ENCODE results near the gene RAE1. TPM values are rescaled to one million over a fixed set of nuclear protein-coding genes. Genes with fewer than 3 reads are reported as not detected.
A peak's percentile ranks its signal among the peaks of the same experiment; 100 is the strongest.

The RAE1 gene
- total RNA-seq, 3 donors from 2014 or later = 13.8 to 26.9 (median 17.4) TPM

DNA sequence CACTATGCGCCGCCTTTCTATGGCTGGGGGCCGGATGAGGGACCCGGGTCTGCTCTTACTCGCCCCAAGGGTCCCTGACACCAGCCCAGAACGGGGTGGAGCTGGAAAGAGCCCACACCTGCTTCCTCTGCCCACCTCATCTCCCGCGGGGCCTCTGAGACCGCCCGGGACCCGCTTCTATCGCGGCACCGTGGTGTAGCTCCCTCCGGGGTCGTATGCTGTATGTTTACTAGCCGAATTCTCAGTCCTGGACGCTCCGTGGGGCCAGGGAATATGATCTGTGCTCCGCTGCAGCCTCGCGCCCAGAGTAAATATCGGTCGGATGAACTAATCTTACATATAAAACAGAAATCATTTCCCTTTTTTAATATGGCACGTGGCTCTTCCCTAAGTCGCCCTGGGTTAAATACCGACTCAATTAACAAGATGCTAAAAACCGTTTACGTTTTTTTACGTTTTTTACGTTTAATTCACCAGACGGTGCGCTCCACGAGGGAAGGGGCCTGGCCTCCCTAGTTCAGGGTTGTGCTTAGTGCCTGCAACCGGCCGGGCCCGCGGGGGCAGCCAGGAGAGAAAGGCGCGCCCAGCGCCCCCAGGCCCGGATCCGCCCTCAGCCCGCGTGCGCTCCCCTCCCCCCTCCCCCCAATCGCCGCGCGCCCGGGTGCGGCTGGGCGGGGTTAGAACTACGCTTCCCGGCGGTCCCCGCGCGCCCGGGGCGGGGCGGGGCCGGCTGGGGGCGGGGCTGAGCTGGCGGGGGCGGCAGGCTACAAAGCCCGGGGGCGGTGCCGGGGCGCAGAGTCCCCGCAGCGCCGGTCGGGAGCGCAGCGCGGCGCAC, 39.8 kb downstream of the RAE1 start, which contains the start of gene RBM38:
RBM38 (plus strand) TSS at position 793 of the 835 bp plus-strand sequence. CDS start 186 bp downstream, outside the sequence.
- intact Hi-C loops (cut with DNase I; ENCODE audit: low total_unique reads) = loop anchor here (10.0 kb wide), 1 partner anchor 104 kb away; no protein-coding TSS in a partner anchor
- Histone ChIP-seq H3K36me3 (no peaks in the 10 kb centered on the region), H3K9me3 (no peaks in the 10 kb centered on the region), H3K27me3 (no peaks in the 10 kb centered on the region), H3K27ac (peak within 1 kb of the TSS; percentile 79 to 81), H3K4me1 (peaks cover 0 to 14% of the 10 kb centered on the region in 2 donors), H3K4me3 (peak within 1 kb of the TSS; percentile 68 to 77 (median 73))
- TF ChIP-seq POLR2AphosphoS5 (IDR thresholded peaks at IDR 0.05) (no peak), POLR2A (IDR thresholded peaks at IDR 0.05) (no peak)
- TF ChIP-seq, protein P1, sequence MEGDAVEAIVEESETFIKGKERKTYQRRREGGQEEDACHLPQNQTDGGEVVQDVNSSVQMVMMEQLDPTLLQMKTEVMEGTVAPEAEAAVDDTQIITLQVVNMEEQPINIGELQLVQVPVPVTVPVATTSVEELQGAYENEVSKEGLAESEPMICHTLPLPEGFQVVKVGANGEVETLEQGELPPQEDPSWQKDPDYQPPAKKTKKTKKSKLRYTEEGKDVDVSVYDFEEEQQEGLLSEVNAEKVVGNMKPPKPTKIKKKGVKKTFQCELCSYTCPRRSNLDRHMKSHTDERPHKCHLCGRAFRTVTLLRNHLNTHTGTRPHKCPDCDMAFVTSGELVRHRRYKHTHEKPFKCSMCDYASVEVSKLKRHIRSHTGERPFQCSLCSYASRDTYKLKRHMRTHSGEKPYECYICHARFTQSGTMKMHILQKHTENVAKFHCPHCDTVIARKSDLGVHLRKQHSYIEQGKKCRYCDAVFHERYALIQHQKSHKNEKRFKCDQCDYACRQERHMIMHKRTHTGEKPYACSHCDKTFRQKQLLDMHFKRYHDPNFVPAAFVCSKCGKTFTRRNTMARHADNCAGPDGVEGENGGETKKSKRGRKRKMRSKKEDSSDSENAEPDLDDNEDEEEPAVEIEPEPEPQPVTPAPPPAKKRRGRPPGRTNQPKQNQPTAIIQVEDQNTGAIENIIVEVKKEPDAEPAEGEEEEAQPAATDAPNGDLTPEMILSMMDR (IDR thresholded peaks at IDR 0.05) = no peak
- DNase-seq (ENCODE audit: low spot score in 2 of 2) = no peak

DNA sequence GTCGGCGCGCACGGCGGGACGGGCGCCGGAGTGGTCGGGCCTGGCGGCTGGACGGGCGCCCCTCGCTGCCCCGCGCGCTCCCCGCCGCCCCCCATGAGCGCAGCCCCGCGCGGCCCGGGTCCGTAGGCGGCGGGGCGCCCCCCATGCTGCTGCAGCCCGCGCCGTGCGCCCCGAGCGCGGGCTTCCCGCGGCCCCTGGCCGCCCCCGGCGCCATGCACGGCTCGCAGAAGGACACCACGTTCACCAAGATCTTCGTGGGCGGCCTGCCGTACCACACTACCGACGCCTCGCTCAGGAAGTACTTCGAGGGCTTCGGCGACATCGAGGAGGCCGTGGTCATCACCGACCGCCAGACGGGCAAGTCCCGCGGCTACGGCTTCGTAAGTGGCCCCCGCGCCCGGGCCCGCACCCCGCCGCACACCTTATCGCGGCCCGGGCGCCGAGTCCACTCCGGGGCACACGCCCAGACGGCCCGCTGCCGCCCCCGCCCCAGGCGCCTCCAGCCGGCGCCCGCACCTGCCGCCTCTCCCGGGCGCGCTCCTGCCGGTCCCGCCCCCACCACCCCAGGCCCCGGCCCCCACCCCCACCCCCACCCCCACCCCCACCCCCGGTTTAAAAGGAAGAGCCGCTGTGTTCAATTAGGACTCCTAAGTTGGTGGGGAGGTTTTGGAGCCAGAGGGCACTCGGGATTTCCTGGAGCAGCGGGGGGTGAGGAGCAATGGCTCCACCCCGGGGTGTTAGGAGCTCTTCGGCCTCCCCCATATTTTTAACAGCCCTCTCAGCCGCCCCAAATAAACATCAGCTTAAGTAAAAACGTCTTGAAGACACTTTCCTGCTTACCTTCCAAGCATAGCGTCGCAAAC, 40.6 kb downstream of the RAE1 start:
- DNase-seq (ENCODE audit: low spot score in 2 of 2) = no peak
- H3K27ac ChIP-seq = peak overlapping the region; percentile 74 to 79
- H3K4me1 ChIP-seq = peaks cover 0 to 21% of the 10 kb centered on the region in 2 donors
- H3K4me3 ChIP-seq = peak overlapping the region; percentile 68 to 77 (median 73)
- intact Hi-C loops (cut with DNase I; ENCODE audit: low total_unique reads) = loop anchor here (10.0 kb wide), 1 partner anchor 103 kb away; no protein-coding TSS in a partner anchor
- H3K9me3 ChIP-seq = no peaks in the 10 kb centered on the region
- H3K27me3 ChIP-seq = no peaks in the 10 kb centered on the region
- H3K36me3 ChIP-seq = no peaks in the 10 kb centered on the region
- TF ChIP-seq, protein P1 (IDR thresholded peaks at IDR 0.05) = no peak
- TF ChIP-seq POLR2AphosphoS5 (IDR thresholded peaks at IDR 0.05) (no peak), POLR2A (IDR thresholded peaks at IDR 0.05) (no peak)

DNA sequence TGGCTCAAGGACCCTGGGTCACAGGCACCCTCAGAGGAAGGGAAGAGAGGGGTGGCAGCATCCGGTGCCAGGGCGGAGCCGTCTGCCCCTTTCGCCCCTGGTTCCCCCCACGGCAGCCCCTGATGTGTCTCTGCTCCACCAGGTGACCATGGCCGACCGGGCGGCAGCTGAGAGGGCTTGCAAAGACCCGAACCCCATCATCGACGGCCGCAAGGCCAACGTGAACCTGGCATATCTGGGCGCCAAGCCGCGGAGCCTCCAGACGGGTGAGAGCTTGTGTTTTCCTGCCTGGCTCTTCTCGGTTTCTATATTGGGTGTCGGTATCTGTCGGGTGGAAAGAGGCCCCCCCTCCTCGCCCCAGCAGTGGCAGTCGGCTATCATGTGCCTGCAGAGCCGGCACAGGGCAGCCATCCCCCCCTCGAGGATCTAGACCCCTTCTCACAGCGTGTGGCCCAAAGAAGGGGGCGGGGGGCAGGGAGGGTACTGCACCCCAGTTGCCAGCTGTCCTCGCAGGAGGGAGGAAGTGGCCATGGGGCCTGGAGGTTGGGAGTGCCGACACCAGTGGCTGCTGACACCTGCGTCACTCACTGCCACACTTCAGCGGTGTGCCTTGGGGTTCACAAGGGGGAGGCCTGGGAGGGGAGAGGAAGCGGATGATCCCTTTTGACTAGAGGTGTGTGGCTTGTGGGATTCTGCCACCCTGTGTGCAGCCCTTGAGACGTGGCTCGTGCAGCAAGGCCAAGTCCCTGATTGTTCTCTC, 41.6 kb downstream of the RAE1 start:
- intact Hi-C loops (cut with DNase I; ENCODE audit: low total_unique reads) = loop anchor here (10.0 kb wide), 1 partner anchor 102 kb away; no protein-coding TSS in a partner anchor

DNA sequence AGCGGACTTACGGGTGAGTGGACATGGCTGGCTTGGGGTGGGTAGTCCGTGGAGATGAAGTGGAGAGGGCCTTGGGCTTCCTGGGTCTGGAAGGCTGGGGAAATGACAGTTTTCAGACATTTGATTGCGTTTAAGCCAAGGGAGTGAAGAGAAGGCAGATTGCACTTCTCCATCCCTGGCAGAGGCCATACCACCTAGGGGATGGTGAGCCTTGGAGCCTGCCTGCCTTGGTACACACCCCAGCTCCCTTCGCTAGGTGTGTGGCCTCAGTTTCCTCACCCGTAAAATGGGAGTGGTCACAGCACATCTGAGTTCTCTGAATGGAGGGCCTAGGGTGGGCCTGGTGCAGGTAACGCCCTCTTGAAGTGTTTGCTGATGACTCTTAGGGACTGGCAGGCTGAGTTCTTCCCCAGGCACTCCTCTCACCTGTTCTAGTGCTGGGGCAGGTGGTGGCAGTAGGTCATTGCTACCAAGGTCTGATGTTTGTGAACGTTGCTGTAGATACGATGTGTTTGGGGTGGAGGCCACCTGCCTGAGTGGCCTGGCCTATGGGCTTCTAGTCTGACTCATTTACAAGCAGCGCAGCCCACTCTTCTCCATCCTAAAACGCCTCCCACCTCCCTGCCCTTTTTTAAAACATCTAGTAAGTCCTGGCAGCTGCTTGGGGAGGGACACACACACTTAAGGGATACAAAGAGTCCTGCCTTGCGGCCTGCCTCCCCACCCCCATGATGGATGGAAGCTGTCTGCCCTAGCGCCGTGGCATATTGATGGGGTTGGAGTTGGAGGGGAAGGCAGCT, 42.5 kb downstream of the RAE1 start:
- Histone ChIP-seq H3K9me3 (no peaks in the 10 kb centered on the region), H3K4me3 (peak overlapping the region in 2 of 3 donors; percentile 73 to 77), H3K27ac (peak overlapping the region; percentile 74 to 79), H3K4me1 (peaks cover 0 to 31% of the 10 kb centered on the region in 2 donors), H3K36me3 (no peaks in the 10 kb centered on the region), H3K27me3 (no peaks in the 10 kb centered on the region)
- DNase-seq (ENCODE audit: low spot score in 2 of 2) = no peak
- intact Hi-C loops (cut with DNase I; ENCODE audit: low total_unique reads) = loop anchor here (10.0 kb wide), 1 partner anchor 101 kb away; no protein-coding TSS in a partner anchor
- TF ChIP-seq POLR2A (IDR thresholded peaks at IDR 0.05) (no peak), POLR2AphosphoS5 (IDR thresholded peaks at IDR 0.05) (no peak)
- TF ChIP-seq, protein P1 (IDR thresholded peaks at IDR 0.05) = no peak

More for the DNA sequence above, 41.6 kb downstream of the RAE1 start:
- Histone ChIP-seq H3K27ac (peak overlapping the region; percentile 74 to 79), H3K9me3 (no peaks in the 10 kb centered on the region), H3K27me3 (no peaks in the 10 kb centered on the region), H3K4me1 (peaks cover 0 to 23% of the 10 kb centered on the region in 2 donors), H3K36me3 (no peaks in the 10 kb centered on the region), H3K4me3 (peak overlapping the region; percentile 68 to 77 (median 73))
- no peak for TF ChIP-seq POLR2AphosphoS5 (IDR thresholded peaks at IDR 0.05)
- TF ChIP-seq POLR2A (IDR thresholded peaks at IDR 0.05) = no peak
- TF ChIP-seq, protein P1 (IDR thresholded peaks at IDR 0.05) = peak in 1 of 3 donors; percentile 18
- peak in 1 of 2 donors; percentile 65 for DNase-seq (ENCODE audit: low spot score in 2 of 2)

Measured in breast epithelium (tissue), 4 donors.